Neural progenitor cell (in vitro differentiated cells): Measurements from ENCODE around the gene CPM. TPM values are rescaled to one million over a fixed set of nuclear protein-coding genes. Genes with fewer than 3 reads are reported as not detected.

ENCODE experiments used
- DNase-seq: peaks from one replicate; pipeline ENCODE4 v3.0.0-alpha.2; 2016; ENCODE audit warnings: low spot score
- H2AFZ ChIP-seq: fragments of 200-600 bp; sonication (generic); replicated peaks from 2 replicates; pipeline ENCODE4 v1.6.1; 2016; ENCODE audit warnings: antibody characterized with exemption
- H3F3A ChIP-seq: fragments of 200-600 bp; sonication (generic); 2 replicates; pipeline ENCODE4 v1.6.1; 2016; ENCODE audit warnings: antibody characterized with exemption, low read depth
- H3K27ac ChIP-seq: fragments of 200-600 bp; sonication (generic); 2 replicates; pipeline ENCODE4 v1.5.1; 2016; ENCODE audit warnings: mild to moderate bottlenecking
- H3K27me3 ChIP-seq: fragments of 200-600 bp; sonication (generic); 2 replicates; pipeline ENCODE4 v1.6.1; 2016; ENCODE audit warnings: mild to moderate bottlenecking, moderate library complexity
- H3K36me3 ChIP-seq: fragments of 200-600 bp; sonication (generic); 2 replicates; pipeline ENCODE4 v1.5.1; 2016
- H3K4me1 ChIP-seq: fragments of 200-600 bp; sonication (generic); 2 replicates; pipeline ENCODE4 v1.6.1; 2016; ENCODE audit warnings: mixed run types
- H3K4me2 ChIP-seq: fragments of 200-600 bp; sonication (generic); 2 replicates; pipeline ENCODE4 v1.6.1; 2016
- H3K4me3 ChIP-seq: fragments of 200-600 bp; sonication (generic); 2 replicates; pipeline ENCODE4 v1.5.1; 2016
- H3K79me2 ChIP-seq: fragments of 200-600 bp; sonication (generic); 2 replicates; pipeline ENCODE4 v1.6.1; 2016; ENCODE audit warnings: low read depth
- H3K9ac ChIP-seq: fragments of 200-600 bp; sonication (generic); 2 replicates; pipeline ENCODE4 v1.6.1; 2016
- H3K9me3 ChIP-seq: fragments of 200-600 bp; sonication (generic); 2 replicates; pipeline ENCODE4 v1.5.1; 2016; ENCODE audit warnings: low read depth
- H4K20me1 ChIP-seq: fragments of 200-600 bp; sonication (generic); 2 replicates; pipeline ENCODE4 v1.6.1; 2016; ENCODE audit warnings: low read depth
- H3K27ac Mint-ChIP-seq: 3 replicates; pipeline ENCODE4 v1.8.0; 2021; ENCODE audit warnings: mixed read lengths
- H3K27me3 Mint-ChIP-seq: 2 replicates; pipeline ENCODE4 v1.8.0; 2022; ENCODE audit warnings: low read depth, mild to moderate bottlenecking, inconsistent platforms, moderate library complexity, mixed read lengths; ENCODE audit not compliant: insufficient read depth
- H3K36me3 Mint-ChIP-seq: 3 replicates; pipeline ENCODE4 v1.8.0; 2021; ENCODE audit warnings: mixed read lengths
- H3K4me1 Mint-ChIP-seq: 3 replicates; pipeline ENCODE4 v1.8.0; 2021; ENCODE audit warnings: mixed read lengths
- H3K4me3 Mint-ChIP-seq: 3 replicates; pipeline ENCODE4 v1.8.0; 2021; ENCODE audit warnings: mild to moderate bottlenecking, moderate library complexity, mixed read lengths
- H3K9me3 Mint-ChIP-seq: 3 replicates; pipeline ENCODE4 v1.8.0; 2020; ENCODE audit warnings: mixed read lengths
- CTCF ChIP-seq: fragments of 200-600 bp; sonication (generic); IDR thresholded peaks from 2 replicates; pipeline ENCODE4 v1.5.1; 2017; ENCODE audit warnings: antibody characterized with exemption, mild to moderate bottlenecking
- EZH2 ChIP-seq: fragments of 200-600 bp; sonication (generic); IDR thresholded peaks from 2 replicates; pipeline ENCODE4 v1.6.1; 2017; ENCODE audit warnings: antibody characterized with exemption, mild to moderate bottlenecking, moderate library complexity
- EZH2phosphoT487 ChIP-seq: fragments of 200-600 bp; sonication (generic); IDR thresholded peaks from 2 replicates; pipeline ENCODE4 v1.6.1; 2017; ENCODE audit warnings: antibody characterized with exemption
- total RNA-seq: library from RNA; depleted of rRNA; stranded (reverse); fragments of >200 nt; gene quantifications from 2 replicates; pipeline ENCODE4 v1.2.3, GENCODE V29; 2015; ENCODE audit warnings: low replicate concordance

The CPM gene
- total RNA-seq, 1 donor from 2014 or later = 0.02 TPM

- H3K36me3 ChIP-seq = no peaks in the 10 kb centered on the region
- H3K4me3 ChIP-seq = no peak overlapping the region
- no peaks in the 10 kb centered on the region for H3K79me2 ChIP-seq
- H3K4me2 ChIP-seq = no peak overlapping the region
- no peaks in the 10 kb centered on the region for H4K20me1 ChIP-seq
- H2AFZ ChIP-seq = no peak overlapping the region
- H3K4me1 ChIP-seq = no peaks in the 10 kb centered on the region
- no peak overlapping the region for H3K27ac ChIP-seq
- Mint-ChIP-seq H3K27me3 (peaks cover 2% of the 10 kb centered on the region), H3K36me3 (no peaks in the 10 kb centered on the region), H3K9me3 (no peaks in the 10 kb centered on the region), H3K4me3 (no peak overlapping the region), H3K27ac (no peak overlapping the region), H3K4me1 (no peaks in the 10 kb centered on the region)
- no peak overlapping the region for H3K9ac ChIP-seq
- DNase-seq = no peak
- H3K27me3 ChIP-seq = no peaks in the 10 kb centered on the region
- no peaks in the 10 kb centered on the region for H3K9me3 ChIP-seq
- H3F3A ChIP-seq = no peaks in the 10 kb centered on the region
- TF ChIP-seq CTCF (no peak), EZH2 (no peak), EZH2phosphoT487 (no peak)
These were observed 64.8 kb downstream of the CPM start for GRCh38 chr12:68868043-68868790.

GRCh38 chr12:68867606-68868005, 65.4 kb downstream of the CPM start:
- Mint-ChIP-seq H3K27ac (no peak overlapping the region), H3K4me3 (no peak overlapping the region), H3K36me3 (no peaks in the 10 kb centered on the region), H3K4me1 (no peaks in the 10 kb centered on the region), H3K27me3 (peaks cover 2% of the 10 kb centered on the region), H3K9me3 (no peaks in the 10 kb centered on the region)
- TF ChIP-seq EZH2phosphoT487 = no peak
- TF ChIP-seq CTCF = no peak
- no peak for TF ChIP-seq EZH2
- H3K27ac ChIP-seq = no peak overlapping the region
- no peak overlapping the region for H3K4me2 ChIP-seq
- H2AFZ ChIP-seq = no peak overlapping the region
- H4K20me1 ChIP-seq = no peaks in the 10 kb centered on the region
- no peak overlapping the region for H3K9ac ChIP-seq
- no peaks in the 10 kb centered on the region for H3K36me3 ChIP-seq
- H3K9me3 ChIP-seq = no peaks in the 10 kb centered on the region
- no peaks in the 10 kb centered on the region for H3K79me2 ChIP-seq
- H3K4me1 ChIP-seq = no peaks in the 10 kb centered on the region
- H3K27me3 ChIP-seq = no peaks in the 10 kb centered on the region
- no peaks in the 10 kb centered on the region for H3F3A ChIP-seq
- peak; percentile 51 for DNase-seq
- no peak overlapping the region for H3K4me3 ChIP-seq

GRCh38 chr12:68866950-68867349, 66.0 kb downstream of the CPM start:
- TF ChIP-seq EZH2phosphoT487 (no peak), CTCF (no peak), EZH2 (no peak)
- H3K27me3 ChIP-seq = no peaks in the 10 kb centered on the region
- no peaks in the 10 kb centered on the region for H3K36me3 ChIP-seq
- Mint-ChIP-seq H3K27me3 (peaks cover 2% of the 10 kb centered on the region), H3K9me3 (no peaks in the 10 kb centered on the region), H3K4me1 (no peaks in the 10 kb centered on the region), H3K36me3 (no peaks in the 10 kb centered on the region), H3K4me3 (no peak overlapping the region), H3K27ac (no peak overlapping the region)
- DNase-seq = no peak
- H3K79me2 ChIP-seq = no peaks in the 10 kb centered on the region
- H3K4me1 ChIP-seq = no peaks in the 10 kb centered on the region
- H3K9ac ChIP-seq = no peak overlapping the region
- H2AFZ ChIP-seq = no peak overlapping the region
- H3F3A ChIP-seq = no peaks in the 10 kb centered on the region
- no peak overlapping the region for H3K27ac ChIP-seq
- H3K9me3 ChIP-seq = no peaks in the 10 kb centered on the region
- H3K4me3 ChIP-seq = no peak overlapping the region
- H4K20me1 ChIP-seq = no peaks in the 10 kb centered on the region
- H3K4me2 ChIP-seq = no peak overlapping the region
